ENCODE data around the gene MYEF2.

GRCh38 chr15:48221885-48222284 lies 43.8 kb upstream of the MYEF2 start:
- no peak for TF ChIP-seq CTCF (IDR thresholded peaks at IDR 0.05)
- TF ChIP-seq POLR2A (IDR thresholded peaks at IDR 0.05), result no peak
